Measurements from ENCODE around the gene TEX264. TPM values are rescaled to one million over a fixed set of nuclear protein-coding genes. Genes with fewer than 3 reads are reported as not detected.

Gene TEX264
- total RNA-seq, 2 experiments from 2014 or later: 24.9 to 25.9 TPM

DNA sequence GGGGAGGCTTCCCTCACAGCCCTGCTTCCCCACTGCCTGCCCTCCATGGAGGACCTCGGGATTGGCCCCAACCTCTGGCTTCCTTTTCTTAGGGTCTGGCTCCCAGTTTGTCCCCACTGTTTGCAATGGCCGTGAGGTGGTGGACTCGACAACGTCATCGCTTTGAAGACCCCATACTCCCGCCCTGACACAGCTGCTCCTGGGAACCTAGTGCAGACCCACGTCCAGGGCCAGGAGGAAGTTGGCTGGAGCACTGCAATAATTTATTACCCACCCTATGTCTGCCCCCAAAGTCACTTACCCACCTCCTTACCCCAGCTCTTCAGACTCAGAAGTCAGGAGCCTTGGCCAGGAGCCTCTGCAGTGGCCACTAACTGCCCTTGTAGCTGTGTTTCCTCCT is 46.9 kb downstream of the TEX264 start:
- ChIA-PET POLR2A (no interaction called here), CTCF (no interaction called here)
- no peak for ATAC-seq (ENCODE audit: poor library complexity)
- no peaks in the 10 kb centered on the region for H3K36me3 ChIP-seq (ENCODE audit: insufficient read depth, low read length)
- H3K36me3 Mint-ChIP-seq (ENCODE audit: low read depth): no peaks in the 10 kb centered on the region
- no peaks in the 10 kb centered on the region for H3K27me3 ChIP-seq (ENCODE audit: control insufficient read depth in 1 of 2, insufficient read depth in 2 of 2, low read length in 2 of 2)
- TF ChIP-seq, protein P1, sequence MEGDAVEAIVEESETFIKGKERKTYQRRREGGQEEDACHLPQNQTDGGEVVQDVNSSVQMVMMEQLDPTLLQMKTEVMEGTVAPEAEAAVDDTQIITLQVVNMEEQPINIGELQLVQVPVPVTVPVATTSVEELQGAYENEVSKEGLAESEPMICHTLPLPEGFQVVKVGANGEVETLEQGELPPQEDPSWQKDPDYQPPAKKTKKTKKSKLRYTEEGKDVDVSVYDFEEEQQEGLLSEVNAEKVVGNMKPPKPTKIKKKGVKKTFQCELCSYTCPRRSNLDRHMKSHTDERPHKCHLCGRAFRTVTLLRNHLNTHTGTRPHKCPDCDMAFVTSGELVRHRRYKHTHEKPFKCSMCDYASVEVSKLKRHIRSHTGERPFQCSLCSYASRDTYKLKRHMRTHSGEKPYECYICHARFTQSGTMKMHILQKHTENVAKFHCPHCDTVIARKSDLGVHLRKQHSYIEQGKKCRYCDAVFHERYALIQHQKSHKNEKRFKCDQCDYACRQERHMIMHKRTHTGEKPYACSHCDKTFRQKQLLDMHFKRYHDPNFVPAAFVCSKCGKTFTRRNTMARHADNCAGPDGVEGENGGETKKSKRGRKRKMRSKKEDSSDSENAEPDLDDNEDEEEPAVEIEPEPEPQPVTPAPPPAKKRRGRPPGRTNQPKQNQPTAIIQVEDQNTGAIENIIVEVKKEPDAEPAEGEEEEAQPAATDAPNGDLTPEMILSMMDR (IDR thresholded peaks at IDR 0.05): no peak
- H3K4me1 Mint-ChIP-seq (ENCODE audit: low read depth): peaks cover 40% of the 10 kb centered on the region
- intact Hi-C loops (cut with DNase I, micrococcal nuclease): no loop called here
- H3K4me3 ChIP-seq (ENCODE audit: low read length): no peak overlapping the region
- DNase-seq: peak in 1 of 14 experiments; percentile 5
- peaks cover 29% of the 10 kb centered on the region for H3K4me1 ChIP-seq (ENCODE audit: insufficient read depth, low read length)
- no peak overlapping the region for H3K4me3 Mint-ChIP-seq
- H3K27me3 Mint-ChIP-seq: no peaks in the 10 kb centered on the region
- peaks cover 0 to 6% of the 10 kb centered on the region in 2 experiments for H3K9me3 ChIP-seq (ENCODE audit: control insufficient read depth in 1 of 2, insufficient read depth in 1 of 2, low read length in 2 of 2)
- H3K9me3 Mint-ChIP-seq: no peaks in the 10 kb centered on the region
- H3K27ac ChIP-seq (ENCODE audit: low read depth in 1 of 2, low read length in 2 of 2): no peak overlapping the region
- no peak overlapping the region for H3K27ac Mint-ChIP-seq

DNA sequence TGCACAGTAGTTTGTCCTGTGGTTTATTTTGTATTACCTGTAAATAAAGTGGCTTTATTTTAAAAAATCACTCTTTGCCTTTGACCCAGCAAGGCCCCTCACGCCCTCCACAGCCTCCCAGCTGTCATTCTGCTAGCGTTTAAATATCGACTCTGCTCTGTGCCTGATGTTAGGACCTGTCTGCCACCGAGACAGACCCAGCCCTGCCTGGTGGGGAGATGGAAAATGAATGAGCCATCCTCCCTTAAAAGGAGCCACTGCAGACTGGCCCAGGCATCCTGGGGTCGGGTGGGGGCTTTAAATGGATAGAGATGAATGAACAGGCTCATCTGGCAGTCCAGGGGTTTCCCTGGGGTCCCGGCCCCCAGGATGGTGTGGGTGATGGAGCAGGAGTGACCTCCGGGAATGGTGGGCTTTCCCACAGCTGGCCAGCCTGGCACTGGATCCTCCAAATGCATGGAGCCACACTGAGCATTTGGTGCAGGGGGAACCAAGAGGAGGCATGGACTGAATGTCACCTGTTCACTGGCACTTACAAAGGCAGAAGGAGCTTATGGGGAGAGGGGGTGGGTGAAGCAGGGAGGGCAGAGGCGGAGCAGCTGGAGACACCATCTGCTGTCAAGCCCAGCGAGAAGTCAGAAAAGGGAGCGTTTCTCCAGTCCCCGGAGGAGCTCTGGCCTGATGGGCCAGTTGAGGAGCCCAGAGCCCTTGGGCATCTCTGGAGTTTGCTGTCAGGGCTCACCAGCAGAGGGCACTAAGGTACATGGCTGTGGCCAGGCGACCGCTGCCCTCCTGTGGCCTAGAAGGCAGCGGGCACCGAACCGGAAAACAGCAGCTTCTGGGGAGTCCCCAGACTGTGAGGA is 47.7 kb downstream of the TEX264 start:
- Mint-ChIP-seq H3K4me1 (ENCODE audit: low read depth) (peaks cover 40% of the 10 kb centered on the region), H3K27me3 (no peaks in the 10 kb centered on the region), H3K4me3 (no peak overlapping the region), H3K36me3 (ENCODE audit: low read depth) (no peaks in the 10 kb centered on the region), H3K9me3 (no peaks in the 10 kb centered on the region), H3K27ac (no peak overlapping the region)
- ATAC-seq (ENCODE audit: poor library complexity): no peak
- POLR2A ChIA-PET: interaction anchor here (1.0 kb wide), 1 partner anchor 219 kb away, joined by 4 read pairs; the partner anchor contains the start of gene DCAF1
- peaks cover 29% of the 10 kb centered on the region for H3K4me1 ChIP-seq (ENCODE audit: insufficient read depth, low read length)
- TF ChIP-seq, protein P1 (IDR thresholded peaks at IDR 0.05): peak; percentile 55
- H3K36me3 ChIP-seq (ENCODE audit: insufficient read depth, low read length): no peaks in the 10 kb centered on the region
- peak in 12 of 14 experiments; percentile 3 to 71 (median 18) for DNase-seq
- intact Hi-C loops (cut with DNase I, micrococcal nuclease): no loop called here
- H3K4me3 ChIP-seq (ENCODE audit: low read length): no peak overlapping the region
- no peak overlapping the region for H3K27ac ChIP-seq (ENCODE audit: low read depth in 1 of 2, low read length in 2 of 2)
- H3K27me3 ChIP-seq (ENCODE audit: control insufficient read depth in 1 of 2, insufficient read depth in 2 of 2, low read length in 2 of 2): no peaks in the 10 kb centered on the region
- peaks cover 0 to 6% of the 10 kb centered on the region in 2 experiments for H3K9me3 ChIP-seq (ENCODE audit: control insufficient read depth in 1 of 2, insufficient read depth in 1 of 2, low read length in 2 of 2)
- CTCF ChIA-PET: interaction anchor here (0.7 kb wide), 1 partner anchor 12 kb away, joined by 3 read pairs; no protein-coding TSS in a partner anchor

DNA sequence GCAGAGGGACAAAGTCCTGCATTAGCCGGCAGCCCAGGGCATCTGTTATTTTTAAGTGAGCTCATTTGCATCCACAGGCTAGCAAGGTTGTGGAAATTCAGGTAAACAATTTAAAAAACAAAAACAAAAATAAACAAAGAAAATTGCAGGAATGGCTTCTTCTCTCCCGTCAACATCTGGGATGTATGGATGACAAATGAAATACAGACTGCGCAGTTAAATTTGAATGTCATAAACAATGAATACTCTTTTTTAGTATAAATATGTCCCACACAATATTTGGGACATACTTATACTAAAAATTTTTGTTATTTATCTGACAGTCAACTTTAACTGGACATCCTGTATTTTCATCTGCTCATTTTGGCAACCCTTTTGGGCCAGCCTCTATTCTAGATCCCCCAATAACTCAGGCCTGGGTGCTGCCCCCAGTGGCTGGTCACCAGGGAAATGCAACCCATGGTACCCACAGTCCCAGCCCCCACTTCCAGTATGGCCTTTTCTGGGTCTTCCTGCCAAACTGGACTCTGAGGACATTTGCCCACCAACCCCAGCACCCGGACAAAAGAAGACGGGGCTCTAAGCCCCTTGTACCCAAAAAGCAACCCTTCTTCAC is 48.5 kb downstream of the TEX264 start:
- no peaks in the 10 kb centered on the region for H3K36me3 Mint-ChIP-seq (ENCODE audit: low read depth)
- no peaks in the 10 kb centered on the region for H3K36me3 ChIP-seq (ENCODE audit: insufficient read depth, low read length)
- no peak overlapping the region for H3K27ac ChIP-seq (ENCODE audit: low read depth in 1 of 2, low read length in 2 of 2)
- H3K27ac Mint-ChIP-seq: no peak overlapping the region
- TF ChIP-seq, protein P1 (IDR thresholded peaks at IDR 0.05): peak; percentile 14
- ATAC-seq (ENCODE audit: poor library complexity): no peak
- POLR2A ChIA-PET: interaction anchor here (1.0 to 1.5 kb wide), 2 partner anchors 33 to 219 kb away, joined by 3 to 4 read pairs; partner anchors contain the start of gene DCAF1
- no peak overlapping the region for H3K4me3 Mint-ChIP-seq
- H3K4me3 ChIP-seq (ENCODE audit: low read length): no peak overlapping the region
- H3K9me3 Mint-ChIP-seq: no peaks in the 10 kb centered on the region
- peaks cover 0 to 6% of the 10 kb centered on the region in 2 experiments for H3K9me3 ChIP-seq (ENCODE audit: control insufficient read depth in 1 of 2, insufficient read depth in 1 of 2, low read length in 2 of 2)
- peaks cover 40% of the 10 kb centered on the region for H3K4me1 Mint-ChIP-seq (ENCODE audit: low read depth)
- H3K4me1 ChIP-seq (ENCODE audit: insufficient read depth, low read length): peaks cover 29% of the 10 kb centered on the region
- intact Hi-C loops (cut with DNase I, micrococcal nuclease): no loop called here
- H3K27me3 ChIP-seq (ENCODE audit: control insufficient read depth in 1 of 2, insufficient read depth in 2 of 2, low read length in 2 of 2): no peaks in the 10 kb centered on the region
- no peak for DNase-seq
- CTCF ChIA-PET: interaction anchor here (0.7 kb wide), 1 partner anchor 12 kb away, joined by 3 read pairs; no protein-coding TSS in a partner anchor
- no peaks in the 10 kb centered on the region for H3K27me3 Mint-ChIP-seq
